Ascending aorta (tissue), 2 donors: ENCODE measurements around the gene AP4M1. TPM values are rescaled to one million over a fixed set of nuclear protein-coding genes. Genes with fewer than 3 reads are reported as not detected.

Experiments used
- DNase-seq, 2 donors: peaks; one replicate each; pipeline ENCODE4 v3.0.0-alpha.2; 2019; ENCODE audit warnings: low spot score in 2 of 2
- H3K27ac ChIP-seq, 2 donors: fragments of 200-600 bp; sonication (generic); one replicate each; pipeline ENCODE4 v1.5.1; 2016 to 2017; ENCODE audit warnings: mild to moderate bottlenecking in 1 of 2
- H3K27me3 ChIP-seq: fragments of 200-600 bp; sonication (generic); one replicate; pipeline ENCODE4 v1.5.1; 2017
- H3K36me3 ChIP-seq, 2 donors: fragments of 200-600 bp; sonication (generic); one replicate each; pipeline ENCODE4 v1.5.1; 2016
- H3K4me1 ChIP-seq, 2 donors: fragments of 200-600 bp; sonication (generic); one replicate each; pipeline ENCODE4 v1.5.1; 2016 to 2017; ENCODE audit warnings: mild to moderate bottlenecking in 1 of 2
- H3K4me3 ChIP-seq, 2 donors: fragments of 200-600 bp; sonication (generic); one replicate each; pipeline ENCODE4 v1.5.1; 2016 to 2017; ENCODE audit warnings: mild to moderate bottlenecking in 1 of 2
- H3K9me3 ChIP-seq, 2 donors: fragments of 200-600 bp; sonication (generic); one replicate each; pipeline ENCODE4 v1.5.1; 2016
- intact Hi-C: fragments of 100-400 bp; cut with DNase I; formaldehyde crosslinking; loops from one replicate; pipeline ENCODE4 v1.15.1; 2023
- total RNA-seq: library from RNA; depleted of rRNA; stranded (reverse); fragments of >200 nt; gene quantifications from one replicate; pipeline ENCODE4 v1.1.0, GENCODE V29; 2016
- TF ChIP-seq, protein P1 (sequence below), 3 experiments: fragments of 200-600 bp in 2 of 3; fragments of 450-650 bp in 1 of 3; sonication (generic) in 2 of 3; IDR thresholded peaks; one replicate each; pipeline ENCODE4 v1.5.1; 2016 to 2019; ENCODE audit warnings: antibody characterized with exemption in 3 of 3, mild to moderate bottlenecking in 1 of 3, moderate library complexity in 1 of 3

Gene AP4M1
- total RNA-seq, 1 donor from 2014 or later: 29.6 TPM

DNA sequence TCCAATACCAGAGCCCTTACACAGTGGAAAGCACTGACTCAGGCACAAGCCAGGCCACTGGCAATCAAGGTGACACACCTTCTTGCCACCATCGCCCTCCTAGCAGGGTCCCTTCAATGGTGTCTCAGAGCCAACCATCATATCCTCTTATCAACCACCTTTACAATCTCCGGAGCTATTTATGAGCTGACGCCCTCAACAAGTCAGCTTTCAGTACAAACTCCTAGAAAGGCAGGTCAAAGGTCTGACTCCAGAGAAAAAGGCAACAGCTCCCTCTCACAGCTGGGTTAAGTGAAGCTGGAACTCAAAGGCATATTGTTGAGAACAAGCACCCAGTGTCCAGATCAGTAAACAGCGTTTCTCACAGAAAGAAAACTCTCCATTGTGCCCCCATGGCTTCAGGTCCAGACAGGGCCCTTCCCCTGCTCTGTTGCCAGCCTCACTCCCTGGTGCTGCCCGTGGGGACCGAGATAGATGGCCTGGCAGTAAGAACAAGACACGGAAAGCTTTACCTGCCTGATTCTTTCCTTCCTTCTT is 22.4 kb upstream of the AP4M1 start:
- H3K4me1 ChIP-seq: peaks cover 0 to 26% of the 10 kb centered on the region in 2 donors
- DNase-seq: no peak
- H3K4me3 ChIP-seq: no peak overlapping the region
- intact Hi-C loops: no loop called here
- no peaks in the 10 kb centered on the region for H3K27me3 ChIP-seq
- TF ChIP-seq, protein P1, sequence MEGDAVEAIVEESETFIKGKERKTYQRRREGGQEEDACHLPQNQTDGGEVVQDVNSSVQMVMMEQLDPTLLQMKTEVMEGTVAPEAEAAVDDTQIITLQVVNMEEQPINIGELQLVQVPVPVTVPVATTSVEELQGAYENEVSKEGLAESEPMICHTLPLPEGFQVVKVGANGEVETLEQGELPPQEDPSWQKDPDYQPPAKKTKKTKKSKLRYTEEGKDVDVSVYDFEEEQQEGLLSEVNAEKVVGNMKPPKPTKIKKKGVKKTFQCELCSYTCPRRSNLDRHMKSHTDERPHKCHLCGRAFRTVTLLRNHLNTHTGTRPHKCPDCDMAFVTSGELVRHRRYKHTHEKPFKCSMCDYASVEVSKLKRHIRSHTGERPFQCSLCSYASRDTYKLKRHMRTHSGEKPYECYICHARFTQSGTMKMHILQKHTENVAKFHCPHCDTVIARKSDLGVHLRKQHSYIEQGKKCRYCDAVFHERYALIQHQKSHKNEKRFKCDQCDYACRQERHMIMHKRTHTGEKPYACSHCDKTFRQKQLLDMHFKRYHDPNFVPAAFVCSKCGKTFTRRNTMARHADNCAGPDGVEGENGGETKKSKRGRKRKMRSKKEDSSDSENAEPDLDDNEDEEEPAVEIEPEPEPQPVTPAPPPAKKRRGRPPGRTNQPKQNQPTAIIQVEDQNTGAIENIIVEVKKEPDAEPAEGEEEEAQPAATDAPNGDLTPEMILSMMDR (IDR thresholded peaks at IDR 0.05): no peak
- H3K9me3 ChIP-seq: no peaks in the 10 kb centered on the region
- peaks cover 32 to 44% of the 10 kb centered on the region in 2 donors for H3K36me3 ChIP-seq
- no peak overlapping the region for H3K27ac ChIP-seq

DNA sequence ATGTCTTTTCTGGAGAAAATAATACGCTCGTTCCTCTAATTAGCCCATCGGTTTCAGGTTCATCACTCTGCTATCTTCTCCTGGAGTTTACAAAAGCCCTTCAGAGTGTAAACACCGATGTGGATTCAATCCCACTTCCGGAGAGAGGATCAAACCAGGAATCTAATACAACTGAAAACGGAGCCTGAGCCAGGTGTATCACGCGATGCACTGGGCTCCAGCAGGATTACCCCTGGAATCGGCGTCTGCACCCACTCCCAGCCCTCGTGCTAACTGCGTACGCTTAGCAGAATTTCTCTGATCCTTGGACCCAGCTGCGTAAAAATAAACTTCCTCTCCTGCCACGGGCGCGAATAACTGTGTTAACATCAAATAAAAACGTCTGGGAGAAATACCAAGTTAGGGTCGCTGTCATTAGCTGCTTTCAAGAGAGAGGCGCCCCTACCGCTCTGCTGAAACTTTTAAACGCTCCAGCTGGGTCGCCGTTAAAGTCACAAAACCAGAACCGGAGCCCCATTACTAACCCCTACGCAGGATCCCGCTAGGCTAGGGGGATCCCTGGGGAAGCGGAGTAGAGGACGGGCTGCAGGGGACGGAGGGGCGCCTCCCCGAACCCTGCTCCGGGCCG is 20.4 kb upstream of the AP4M1 start:
- Histone ChIP-seq H3K9me3 (no peaks in the 10 kb centered on the region), H3K36me3 (peaks cover 13 to 24% of the 10 kb centered on the region in 2 donors), H3K4me3 (peak overlapping the region; percentile 87 to 97), H3K27ac (peak overlapping the region; percentile 77 to 85), H3K27me3 (no peaks in the 10 kb centered on the region), H3K4me1 (peaks cover 0 to 26% of the 10 kb centered on the region in 2 donors)
- TF ChIP-seq, protein P1 (IDR thresholded peaks at IDR 0.05): no peak
- DNase-seq: no peak
- intact Hi-C loops: loop anchor here (1.0 to 5.0 kb wide), 5 partner anchors 20 to 164 kb away; partner anchors contain the start of genes AP4M1, MCM7, TRIM4 and ZKSCAN1

DNA sequence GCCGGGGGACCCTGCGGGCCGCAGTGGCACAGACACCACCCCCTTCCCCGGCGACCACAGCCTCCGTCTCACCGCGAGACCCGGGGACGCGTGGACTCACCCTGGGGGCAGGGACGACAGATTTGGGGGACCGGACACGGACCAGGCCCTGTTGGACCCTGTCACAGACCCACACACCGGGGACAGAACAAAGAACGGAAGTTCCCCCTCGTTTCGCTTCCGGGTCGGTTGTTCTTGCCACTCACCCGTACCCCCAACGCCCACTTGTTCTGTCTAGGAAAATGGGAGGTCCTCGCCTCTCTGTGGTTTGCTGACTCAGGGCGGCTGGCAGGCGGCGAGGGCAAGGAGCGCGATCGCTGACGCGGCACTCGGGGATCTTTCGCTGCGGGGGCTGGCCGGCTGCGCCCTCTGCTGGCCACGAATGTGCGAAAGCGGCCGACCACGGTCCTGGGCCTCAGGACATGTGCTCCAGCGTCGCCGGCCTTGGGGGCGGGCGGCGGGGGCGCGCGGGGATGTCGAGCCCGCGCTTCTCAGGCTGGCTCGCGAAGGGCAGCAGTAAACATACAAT is 19.8 kb upstream of the AP4M1 start, which contains the start of gene ZNF3:
ZNF3 (minus strand) TSS at position 189 of the 568 bp plus-strand sequence. CDS start 4,366 bp downstream, outside the sequence.
- peak within 1 kb of the TSS; percentile 87 to 97 for H3K4me3 ChIP-seq
- H3K36me3 ChIP-seq: peaks cover 7 to 18% of the 10 kb centered on the region in 2 donors
- peak within 1 kb of the TSS; percentile 77 to 85 for H3K27ac ChIP-seq
- intact Hi-C loops: loop anchor here (1.0 to 5.0 kb wide), 5 partner anchors 20 to 164 kb away; partner anchors contain the start of genes AP4M1, MCM7, TRIM4 and ZKSCAN1
- TF ChIP-seq, protein P1 (IDR thresholded peaks at IDR 0.05): peak; percentile 93 to 97 (median 96)
- H3K4me1 ChIP-seq: peaks cover 0 to 26% of the 10 kb centered on the region in 2 donors
- H3K9me3 ChIP-seq: no peaks in the 10 kb centered on the region
- H3K27me3 ChIP-seq: no peaks in the 10 kb centered on the region
- peak; percentile 93 to 99 for DNase-seq

DNA sequence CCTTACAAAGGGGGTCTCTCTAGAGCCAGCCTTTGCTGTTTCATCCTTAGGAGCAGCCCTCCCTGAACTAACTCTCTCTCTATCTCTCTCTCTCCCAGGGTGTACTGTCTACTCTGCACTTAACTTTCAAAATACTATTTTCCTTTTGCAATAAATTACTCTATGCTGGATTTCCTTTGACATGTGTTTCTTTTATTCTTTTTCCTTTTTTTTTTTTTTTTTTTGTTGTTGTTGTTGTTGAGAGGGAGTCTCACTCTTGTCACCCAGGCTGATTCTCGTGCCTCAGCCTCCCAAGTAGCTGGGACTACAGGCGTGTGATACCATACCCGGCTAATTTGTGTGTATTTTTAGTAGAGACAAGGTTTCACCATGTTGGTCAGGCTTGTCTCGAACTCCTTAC is 18.5 kb upstream of the AP4M1 start:
- no peak overlapping the region for H3K4me3 ChIP-seq
- peaks cover 5 to 9% of the 10 kb centered on the region in 2 donors for H3K36me3 ChIP-seq
- TF ChIP-seq, protein P1 (IDR thresholded peaks at IDR 0.05): no peak
- H3K27me3 ChIP-seq: no peaks in the 10 kb centered on the region
- H3K4me1 ChIP-seq: peaks cover 0 to 26% of the 10 kb centered on the region in 2 donors
- no peaks in the 10 kb centered on the region for H3K9me3 ChIP-seq
- no peak for DNase-seq
- H3K27ac ChIP-seq: no peak overlapping the region
- intact Hi-C loops: loop anchor here (5.0 kb wide), 2 partner anchors 91 to 166 kb away; partner anchors contain the start of gene TRIM4

DNA sequence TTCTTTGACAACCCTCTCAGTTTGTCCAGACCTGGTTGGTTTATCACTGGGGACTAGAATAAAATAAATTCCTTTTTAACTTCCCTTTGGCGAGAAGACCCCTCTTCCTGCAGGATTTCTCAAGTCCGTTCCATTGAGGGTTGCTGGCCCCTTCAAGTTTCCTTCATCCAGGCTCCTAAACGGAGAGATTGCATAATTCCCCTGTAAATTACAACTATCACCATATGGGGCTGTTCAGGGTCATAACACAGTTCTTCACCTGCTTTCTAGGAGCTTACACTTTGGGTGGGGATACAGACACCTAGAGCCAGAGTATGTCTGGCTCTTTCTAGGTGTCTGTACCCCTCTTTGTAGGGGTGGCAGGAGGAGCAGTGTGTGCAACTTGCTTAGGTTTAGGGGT is 15.9 kb upstream of the AP4M1 start:
- TF ChIP-seq, protein P1 (IDR thresholded peaks at IDR 0.05): no peak
- peaks cover 7 to 23% of the 10 kb centered on the region in 2 donors for H3K4me1 ChIP-seq
- H3K36me3 ChIP-seq: peaks cover 0 to 5% of the 10 kb centered on the region in 2 donors

More for the DNA sequence above, 15.9 kb upstream of the AP4M1 start:
- Histone ChIP-seq H3K9me3 (no peaks in the 10 kb centered on the region), H3K27ac (no peak overlapping the region), H3K27me3 (no peaks in the 10 kb centered on the region), H3K4me3 (no peak overlapping the region)
- no peak for DNase-seq
- intact Hi-C loops: no loop called here
